ENCODE data around the gene PHYHIPL.

GRCh38 chr10:59214160-59214559 lies 37.7 kb downstream of the PHYHIPL start:
- TF ChIP-seq CTCF (conservative IDR thresholded peaks at IDR 0.05; ENCODE audit: low read depth, low read length) (no peak), EZH2 (IDR thresholded peaks at IDR 0.05; ENCODE audit: low read length, unreplicated experiment) (no peak), EZH2phosphoT487 (IDR thresholded peaks at IDR 0.05; ENCODE audit: borderline replicate concordance, low read length) (no peak)

Measured in PC-3 (cell line).